ENCODE results near the gene FAM131A.
A peak's percentile ranks its signal among the peaks of the same experiment; 100 is the strongest.

The FAM131A gene

DNA sequence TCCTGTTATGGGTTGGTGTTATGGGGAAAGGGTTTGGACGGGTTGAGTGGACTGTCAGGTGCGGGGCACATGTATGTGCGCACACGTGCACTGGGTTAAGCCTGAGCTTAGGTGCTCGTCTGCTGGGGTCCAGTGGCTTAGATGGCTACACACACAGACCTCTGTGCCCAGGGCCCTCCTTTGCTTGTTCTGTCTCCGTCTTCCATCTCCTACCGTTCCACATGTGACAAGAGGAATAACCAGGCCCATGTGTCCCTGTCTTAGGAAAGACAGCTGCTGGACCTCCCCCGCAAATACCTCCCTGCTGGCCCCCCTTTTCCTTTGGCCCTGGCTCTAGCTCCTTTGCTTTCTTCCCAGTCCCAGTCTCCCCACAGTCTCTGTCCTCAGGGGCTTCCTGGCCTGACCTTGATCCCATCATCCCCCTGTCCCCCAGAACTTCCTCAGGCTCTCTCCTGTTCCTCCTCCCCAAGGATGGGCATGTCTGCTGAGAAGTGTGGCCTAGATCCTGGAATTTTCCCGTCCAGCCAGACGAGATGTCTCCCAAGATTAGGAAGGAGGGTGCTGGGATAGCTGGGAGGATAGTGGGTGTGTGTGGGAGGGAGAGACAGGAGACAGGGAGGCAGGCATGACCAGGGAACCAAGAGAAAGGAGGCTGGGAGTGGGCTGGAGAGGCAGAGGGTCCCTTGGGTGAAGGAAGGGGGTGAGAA is 41.4 kb downstream of the FAM131A start:
- no peak for DNase-seq (ENCODE audit: low spot score)

DNA sequence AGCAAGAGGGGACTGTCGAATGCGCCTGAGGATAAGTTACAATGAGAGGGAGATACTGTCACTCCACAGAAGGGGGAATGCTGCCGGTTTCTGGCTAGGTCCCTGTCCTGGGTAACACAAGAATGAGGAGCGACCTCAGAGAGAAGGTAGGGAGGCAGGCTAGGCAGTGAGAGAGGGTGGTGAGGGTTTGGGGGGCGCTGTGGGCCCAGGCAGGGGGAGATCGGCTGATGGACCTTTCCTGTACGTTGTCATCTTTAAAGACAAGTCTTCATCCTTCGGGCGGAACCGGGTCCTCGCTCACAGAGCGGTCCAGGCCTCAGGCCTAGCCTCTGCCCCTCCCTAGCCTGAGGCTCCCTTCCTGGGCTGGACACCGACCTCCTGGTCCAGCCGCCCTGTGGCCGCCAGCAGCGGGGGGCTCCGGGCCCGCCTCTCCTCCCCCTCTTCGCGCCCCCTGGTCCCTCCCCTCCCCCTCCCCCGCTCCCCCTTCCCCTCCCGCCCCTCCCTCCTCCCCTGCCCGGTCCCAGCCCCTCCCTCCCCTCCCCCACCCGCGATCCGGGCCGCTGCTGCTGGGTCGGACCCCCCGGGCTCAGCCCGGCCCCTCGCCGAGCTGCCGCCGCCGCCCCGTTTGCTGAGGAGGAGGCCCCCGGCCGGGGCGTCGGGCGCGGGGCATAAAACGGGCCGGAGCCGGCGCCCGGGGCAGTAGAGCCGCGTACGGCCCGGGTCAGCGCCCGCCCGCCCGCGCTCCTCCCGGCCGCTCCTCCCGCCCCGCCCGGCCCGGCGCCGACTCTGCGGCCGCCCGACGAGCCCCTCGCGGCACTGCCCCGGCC is 42.2 kb downstream of the FAM131A start, which contains the start of gene CHRD:
Gene CHRD (plus strand): TSS at position 697 of the 827 bp plus-strand sequence. CDS start 265 bp downstream, outside the sequence.
- no peak for DNase-seq (ENCODE audit: low spot score)

DNA sequence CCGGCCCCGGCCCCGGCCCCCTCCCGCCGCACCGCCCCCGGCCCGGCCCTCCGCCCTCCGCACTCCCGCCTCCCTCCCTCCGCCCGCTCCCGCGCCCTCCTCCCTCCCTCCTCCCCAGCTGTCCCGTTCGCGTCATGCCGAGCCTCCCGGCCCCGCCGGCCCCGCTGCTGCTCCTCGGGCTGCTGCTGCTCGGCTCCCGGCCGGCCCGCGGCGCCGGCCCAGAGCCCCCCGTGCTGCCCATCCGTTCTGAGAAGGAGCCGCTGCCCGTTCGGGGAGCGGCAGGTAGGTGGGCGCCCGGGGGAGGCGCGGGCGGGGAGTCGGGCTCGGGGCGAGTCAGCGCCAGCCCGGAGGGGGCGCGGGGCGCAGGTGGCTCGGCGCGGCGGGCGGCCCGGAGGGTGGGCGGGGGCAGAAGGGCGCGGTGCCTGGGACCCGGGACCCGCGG is 42.8 kb downstream of the FAM131A start:
- peak; percentile 88 for DNase-seq (ENCODE audit: low spot score)

DNA sequence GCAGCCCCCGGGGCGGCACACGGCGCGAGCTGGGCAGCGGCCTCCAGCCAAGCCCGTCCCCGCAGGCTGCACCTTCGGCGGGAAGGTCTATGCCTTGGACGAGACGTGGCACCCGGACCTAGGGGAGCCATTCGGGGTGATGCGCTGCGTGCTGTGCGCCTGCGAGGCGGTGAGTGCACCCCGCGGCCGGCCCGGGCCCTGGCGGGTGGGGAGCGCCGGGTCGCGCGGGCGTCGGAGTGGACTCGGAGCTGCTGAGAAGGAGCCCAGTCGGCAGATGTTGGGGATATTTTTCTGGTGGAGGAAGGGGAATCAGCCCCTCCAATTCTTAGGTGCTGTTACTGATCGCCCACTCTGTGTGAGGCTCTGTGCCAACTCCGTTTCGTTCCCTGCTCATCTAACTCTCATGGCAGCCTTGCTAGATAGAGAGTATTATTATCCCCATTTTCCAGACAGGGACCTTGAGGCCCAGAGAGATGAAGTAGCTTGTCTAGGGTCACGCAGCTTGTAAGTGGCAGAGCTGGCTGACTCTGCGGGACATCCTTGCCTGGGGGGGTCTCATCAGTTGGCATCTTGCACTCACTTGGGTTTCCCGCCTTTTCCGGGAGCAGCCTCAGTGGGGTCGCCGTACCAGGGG is 43.3 kb downstream of the FAM131A start:
- DNase-seq (ENCODE audit: low spot score), result no peak

DNA sequence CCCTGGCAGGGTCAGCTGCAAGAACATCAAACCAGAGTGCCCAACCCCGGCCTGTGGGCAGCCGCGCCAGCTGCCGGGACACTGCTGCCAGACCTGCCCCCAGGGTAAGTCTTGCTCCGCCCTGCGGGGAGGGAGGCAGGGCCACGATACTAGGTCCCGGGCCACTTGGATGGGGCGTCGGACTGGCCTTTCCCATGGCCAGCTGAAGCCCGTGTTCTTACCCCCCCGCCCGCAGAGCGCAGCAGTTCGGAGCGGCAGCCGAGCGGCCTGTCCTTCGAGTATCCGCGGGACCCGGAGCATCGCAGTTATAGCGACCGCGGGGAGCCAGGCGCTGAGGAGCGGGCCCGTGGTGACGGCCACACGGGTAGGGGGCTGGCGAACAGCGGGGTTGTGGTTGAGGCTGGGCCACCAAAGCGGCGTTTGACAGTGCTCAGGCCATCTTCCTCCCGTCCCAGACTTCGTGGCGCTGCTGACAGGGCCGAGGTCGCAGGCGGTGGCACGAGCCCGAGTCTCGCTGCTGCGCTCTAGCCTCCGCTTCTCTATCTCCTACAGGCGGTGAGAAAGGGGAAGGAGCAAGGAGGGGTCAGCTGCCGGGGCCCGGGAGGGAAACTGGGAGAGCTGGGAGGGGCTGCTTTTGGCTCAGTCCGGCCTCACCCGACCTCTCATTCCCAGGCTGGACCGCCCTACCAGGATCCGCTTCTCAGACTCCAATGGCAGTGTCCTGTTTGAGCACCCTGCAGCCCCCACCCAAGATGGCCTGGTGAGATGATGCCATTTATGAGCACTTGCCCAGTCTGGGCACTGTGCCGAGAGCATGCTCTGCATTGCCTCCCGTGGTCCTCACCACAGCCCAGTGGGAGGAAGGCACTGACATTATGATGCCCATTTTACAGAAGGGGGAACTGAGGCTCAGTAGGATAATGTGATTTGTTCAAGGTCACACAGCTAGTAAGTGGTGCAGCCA is 44.1 kb downstream of the FAM131A start:
- DNase-seq (ENCODE audit: low spot score), result no peak

DNA sequence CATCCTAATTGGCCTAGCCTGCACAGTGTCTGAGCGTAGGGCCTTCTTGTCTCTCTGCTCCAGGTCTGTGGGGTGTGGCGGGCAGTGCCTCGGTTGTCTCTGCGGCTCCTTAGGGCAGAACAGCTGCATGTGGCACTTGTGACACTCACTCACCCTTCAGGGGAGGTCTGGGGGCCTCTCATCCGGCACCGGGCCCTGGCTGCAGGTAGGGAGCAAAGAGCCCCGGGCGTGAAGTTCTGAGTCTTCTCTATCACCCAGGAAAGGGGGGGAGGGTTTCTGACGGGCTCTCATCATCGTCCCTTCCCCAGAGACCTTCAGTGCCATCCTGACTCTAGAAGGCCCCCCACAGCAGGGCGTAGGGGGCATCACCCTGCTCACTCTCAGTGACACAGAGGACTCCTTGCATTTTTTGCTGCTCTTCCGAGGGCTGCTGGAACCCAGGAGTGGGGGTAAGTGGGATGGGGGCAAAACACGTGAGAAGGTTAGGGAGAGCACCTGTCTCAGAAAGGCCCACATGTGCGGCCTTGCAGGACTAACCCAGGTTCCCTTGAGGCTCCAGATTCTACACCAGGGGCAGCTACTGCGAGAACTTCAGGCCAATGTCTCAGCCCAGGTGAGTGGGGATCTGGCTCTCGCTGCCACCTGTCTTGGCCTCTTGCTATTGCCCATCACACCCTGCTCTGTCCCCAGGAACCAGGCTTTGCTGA is 45.1 kb downstream of the FAM131A start:
- no peak for DNase-seq (ENCODE audit: low spot score)

DNA sequence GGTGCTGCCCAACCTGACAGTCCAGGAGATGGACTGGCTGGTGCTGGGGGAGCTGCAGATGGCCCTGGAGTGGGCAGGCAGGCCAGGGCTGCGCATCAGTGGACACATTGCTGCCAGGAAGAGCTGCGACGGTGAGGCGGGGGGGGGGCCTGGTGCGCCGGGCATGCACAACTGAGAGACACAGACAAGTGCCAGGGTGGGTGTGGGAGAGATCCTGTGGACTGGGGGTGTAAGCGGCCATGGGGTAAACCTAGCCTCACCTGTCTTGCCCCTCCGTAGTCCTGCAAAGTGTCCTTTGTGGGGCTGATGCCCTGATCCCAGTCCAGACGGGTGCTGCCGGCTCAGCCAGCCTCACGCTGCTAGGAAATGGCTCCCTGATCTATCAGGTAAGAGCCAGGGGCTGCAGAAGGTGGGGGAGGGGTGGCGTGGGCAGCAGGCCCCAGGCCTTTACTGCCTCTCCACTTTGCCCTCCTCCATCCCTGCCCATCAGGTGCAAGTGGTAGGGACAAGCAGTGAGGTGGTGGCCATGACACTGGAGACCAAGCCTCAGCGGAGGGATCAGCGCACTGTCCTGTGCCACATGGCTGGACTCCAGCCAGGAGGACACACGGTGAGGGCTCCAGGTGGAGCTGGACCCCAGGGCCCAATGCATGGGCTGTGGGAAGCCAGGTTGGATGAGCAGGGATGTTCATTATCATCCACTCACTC is 45.8 kb downstream of the FAM131A start:
- DNase-seq (ENCODE audit: low spot score), result no peak

DNA sequence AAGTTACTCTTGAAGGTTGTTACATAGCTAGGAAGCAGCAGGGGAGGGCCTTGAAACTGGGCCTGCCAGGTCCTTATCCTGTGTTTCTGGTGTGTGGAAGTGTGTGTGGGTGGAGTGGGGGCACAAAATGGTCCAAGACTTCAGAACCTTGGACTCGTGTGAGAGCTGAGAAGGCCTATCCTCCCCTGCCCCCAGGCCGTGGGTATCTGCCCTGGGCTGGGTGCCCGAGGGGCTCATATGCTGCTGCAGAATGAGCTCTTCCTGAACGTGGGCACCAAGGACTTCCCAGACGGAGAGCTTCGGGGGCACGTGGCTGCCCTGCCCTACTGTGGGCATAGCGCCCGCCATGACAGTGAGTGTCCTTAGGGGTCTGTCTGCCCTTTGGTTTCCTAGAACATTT is 46.9 kb downstream of the FAM131A start:
- DNase-seq (ENCODE audit: low spot score), result no peak

DNA sequence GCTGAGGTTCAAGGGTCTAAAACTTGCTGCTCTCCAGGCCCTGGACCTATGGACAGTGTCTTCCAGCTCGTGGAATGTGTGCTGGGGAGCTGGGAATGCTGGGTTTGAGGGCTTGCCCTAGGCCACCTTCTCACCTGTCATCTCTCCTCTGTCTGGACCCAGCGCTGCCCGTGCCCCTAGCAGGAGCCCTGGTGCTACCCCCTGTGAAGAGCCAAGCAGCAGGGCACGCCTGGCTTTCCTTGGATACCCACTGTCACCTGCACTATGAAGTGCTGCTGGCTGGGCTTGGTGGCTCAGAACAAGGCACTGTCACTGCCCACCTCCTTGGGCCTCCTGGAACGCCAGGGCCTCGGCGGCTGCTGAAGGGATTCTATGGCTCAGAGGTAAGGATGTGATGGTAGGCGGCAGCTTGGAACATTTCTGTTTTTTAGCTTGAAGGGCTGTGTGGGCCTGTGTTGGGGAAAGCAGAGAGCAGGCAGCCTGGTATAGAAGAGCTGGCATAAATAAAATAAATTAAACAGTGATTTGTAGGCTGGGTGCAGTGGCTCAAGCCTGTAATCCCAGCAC is 47.5 kb downstream of the FAM131A start:
- no peak for DNase-seq (ENCODE audit: low spot score)

DNA sequence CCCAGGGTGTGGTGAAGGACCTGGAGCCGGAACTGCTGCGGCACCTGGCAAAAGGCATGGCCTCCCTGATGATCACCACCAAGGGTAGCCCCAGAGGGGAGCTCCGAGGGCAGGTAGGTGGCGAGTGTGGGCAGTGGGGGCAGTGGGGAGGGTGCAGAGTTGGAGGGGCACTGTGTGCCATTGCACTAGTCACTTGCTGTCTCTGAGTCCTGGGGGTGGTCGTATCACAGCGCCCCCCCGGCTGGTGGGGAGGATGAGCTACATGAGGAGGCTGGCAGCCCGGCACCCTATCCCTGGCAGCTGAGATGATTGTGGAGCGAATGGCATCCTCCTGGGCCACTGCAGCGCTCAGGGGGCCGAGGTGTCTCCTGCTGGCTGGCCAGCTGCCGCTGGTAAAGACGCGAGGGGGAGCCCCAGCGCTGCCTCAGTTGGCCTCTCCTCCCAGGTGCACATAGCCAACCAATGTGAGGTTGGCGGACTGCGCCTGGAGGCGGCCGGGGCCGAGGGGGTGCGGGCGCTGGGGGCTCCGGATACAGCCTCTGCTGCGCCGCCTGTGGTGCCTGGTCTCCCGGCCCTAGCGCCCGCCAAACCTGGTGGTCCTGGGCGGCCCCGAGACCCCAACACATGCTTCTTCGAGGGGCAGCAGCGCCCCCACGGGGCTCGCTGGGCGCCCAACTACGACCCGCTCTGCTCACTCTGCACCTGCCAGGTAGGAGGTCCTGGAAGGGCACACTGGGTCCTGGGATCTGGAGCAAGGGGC is 48.8 kb downstream of the FAM131A start:
- no peak for DNase-seq (ENCODE audit: low spot score)

DNA sequence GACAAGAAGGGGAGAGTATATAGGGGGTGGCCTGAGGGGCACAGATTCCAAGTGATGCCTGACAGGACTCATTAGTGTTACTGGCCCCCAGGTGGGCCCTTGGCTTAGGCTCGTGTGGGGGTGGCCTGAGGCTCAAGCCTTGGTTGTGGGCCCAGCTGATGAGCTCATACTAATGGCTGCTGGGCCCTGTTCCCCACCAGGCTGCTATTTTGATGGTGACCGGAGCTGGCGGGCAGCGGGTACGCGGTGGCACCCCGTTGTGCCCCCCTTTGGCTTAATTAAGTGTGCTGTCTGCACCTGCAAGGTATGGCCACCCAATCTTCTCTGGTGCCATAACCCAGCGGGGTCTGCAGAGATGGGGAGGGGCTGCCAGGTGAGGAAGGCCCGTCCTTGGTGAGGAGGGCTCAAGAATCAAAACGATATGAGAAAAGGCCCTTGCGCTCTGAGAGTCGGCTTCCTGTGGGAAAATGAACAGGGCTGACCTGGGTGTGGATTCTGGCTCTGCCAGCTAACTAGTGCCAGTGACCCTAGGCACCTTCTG is 49.8 kb downstream of the FAM131A start:
- DNase-seq (ENCODE audit: low spot score), result no peak

DNA sequence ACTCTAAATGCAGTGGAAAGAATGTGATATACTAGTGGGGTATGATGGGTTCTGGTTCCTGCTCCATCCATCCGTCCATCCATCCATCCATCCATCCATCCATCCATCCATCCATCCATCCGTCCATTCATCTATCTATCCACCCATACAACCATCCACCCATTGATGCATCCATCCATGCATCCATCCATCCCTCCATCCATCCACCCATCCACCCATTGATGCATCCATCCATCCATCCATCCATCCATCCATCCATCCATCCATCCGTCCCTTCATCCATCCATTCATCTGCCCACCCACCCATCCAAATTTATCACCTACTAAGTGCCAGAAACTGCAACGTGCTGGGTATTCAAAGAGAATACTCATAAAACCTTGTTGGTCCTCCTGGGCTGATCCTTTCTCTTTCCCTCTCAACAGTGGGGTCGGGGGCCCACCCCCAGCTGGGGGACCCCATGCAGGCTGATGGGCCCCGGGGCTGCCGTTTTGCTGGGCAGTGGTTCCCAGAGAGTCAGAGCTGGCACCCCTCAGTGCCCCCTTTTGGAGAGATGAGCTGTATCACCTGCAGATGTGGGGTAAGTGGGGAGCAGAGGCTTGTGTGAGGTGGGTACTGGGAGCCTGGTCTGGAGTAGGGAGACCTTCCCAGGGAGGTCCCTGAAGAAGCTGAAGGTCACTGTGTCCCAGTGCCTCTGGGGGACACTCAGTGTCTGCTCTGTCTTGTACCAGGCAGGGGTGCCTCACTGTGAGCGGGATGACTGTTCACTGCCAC is 51.0 kb downstream of the FAM131A start:
- no peak for DNase-seq (ENCODE audit: low spot score)

DNA sequence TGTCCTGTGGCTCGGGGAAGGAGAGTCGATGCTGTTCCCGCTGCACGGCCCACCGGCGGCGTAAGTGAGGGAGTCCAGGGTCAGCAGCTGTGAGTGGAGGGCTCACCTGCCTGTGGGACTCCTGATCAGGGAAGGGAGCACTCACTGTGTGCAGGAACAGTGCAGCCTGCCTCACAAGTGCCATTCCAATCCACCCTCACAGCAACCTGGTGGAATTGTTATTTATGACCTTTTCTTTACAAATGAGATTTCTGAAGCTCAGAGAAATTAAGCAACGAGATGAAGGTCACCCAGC is 51.5 kb downstream of the FAM131A start:
- no peak for DNase-seq (ENCODE audit: low spot score)

DNA sequence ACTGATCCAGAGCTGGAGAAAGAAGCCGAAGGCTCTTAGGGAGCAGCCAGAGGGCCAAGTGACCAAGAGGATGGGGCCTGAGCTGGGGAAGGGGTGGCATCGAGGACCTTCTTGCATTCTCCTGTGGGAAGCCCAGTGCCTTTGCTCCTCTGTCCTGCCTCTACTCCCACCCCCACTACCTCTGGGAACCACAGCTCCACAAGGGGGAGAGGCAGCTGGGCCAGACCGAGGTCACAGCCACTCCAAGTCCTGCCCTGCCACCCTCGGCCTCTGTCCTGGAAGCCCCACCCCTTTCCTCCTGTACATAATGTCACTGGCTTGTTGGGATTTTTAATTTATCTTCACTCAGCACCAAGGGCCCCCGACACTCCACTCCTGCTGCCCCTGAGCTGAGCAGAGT is 52.0 kb downstream of the FAM131A start:
- no peak for DNase-seq (ENCODE audit: low spot score)

DNA sequence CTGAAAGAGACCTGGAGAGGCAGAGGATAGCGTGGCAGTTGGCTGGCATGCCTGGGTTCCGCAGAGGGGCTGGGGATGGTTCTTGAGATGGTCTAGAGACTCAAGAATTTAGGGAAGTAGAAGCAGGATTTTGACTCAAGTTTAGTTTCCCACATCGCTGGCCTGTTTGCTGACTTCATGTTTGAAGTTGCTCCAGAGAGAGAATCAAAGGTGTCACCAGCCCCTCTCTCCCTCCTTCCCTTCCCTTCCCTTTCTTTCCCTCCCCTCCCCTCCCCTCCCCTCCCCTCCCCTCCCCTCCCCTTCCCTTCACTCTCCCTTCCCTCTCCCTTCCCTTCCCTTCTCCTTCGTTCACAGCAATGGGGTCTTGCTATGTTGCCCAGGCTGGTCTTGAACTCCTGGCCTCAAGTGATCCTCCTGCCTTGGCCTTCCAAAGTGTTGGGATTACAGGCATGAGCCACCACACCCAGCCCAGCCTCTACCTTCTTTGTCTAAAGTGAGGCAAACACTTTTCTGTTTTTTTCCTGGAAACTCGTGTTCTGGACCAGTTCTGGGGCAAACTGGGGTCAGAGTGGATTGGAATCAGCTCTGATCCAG is 52.6 kb downstream of the FAM131A start:
- no peak for DNase-seq (ENCODE audit: low spot score)

DNA sequence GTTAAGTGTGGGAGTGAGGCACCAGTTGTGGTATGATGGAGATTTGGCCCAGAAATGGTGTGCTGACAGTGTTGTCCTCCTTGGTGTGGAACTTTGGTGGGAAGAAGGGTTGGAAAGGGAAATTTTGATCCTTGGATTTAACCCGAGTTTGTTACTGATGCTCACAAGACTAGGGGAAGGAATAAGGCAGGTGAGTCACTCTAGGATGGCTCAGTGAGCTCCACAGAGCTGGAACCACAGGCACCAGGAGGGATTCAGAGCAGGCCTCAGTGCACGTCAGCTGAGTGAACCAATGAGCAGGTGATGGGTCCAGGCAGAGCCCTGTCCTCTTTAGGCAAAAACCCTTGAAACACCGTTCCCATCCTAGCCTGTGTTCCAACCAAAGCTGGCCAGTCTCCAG is 53.9 kb downstream of the FAM131A start:
- DNase-seq (ENCODE audit: low spot score), result no peak

DNA sequence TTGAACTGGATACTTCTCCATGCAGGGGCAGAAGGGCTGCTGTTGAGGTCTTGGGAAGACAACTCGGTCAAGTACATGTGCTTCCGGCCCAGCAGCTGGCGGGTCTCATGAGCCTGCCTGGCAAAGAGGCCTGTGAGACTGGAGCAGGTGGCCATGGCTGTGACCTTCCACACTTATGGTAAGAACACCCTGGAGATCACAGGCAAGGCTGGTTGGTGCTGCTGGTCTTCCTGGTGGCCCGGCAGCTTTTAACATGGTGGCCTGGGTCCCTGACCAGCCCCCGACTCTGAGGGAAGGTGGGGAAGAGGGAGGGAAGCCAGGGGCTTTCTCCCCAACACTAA is 57.9 kb downstream of the FAM131A start:
- DNase-seq (ENCODE audit: low spot score), result no peak
